Heart left ventricle (tissue), 16 donors: ENCODE results near the gene CEP164. TPM values are rescaled to one million over a fixed set of nuclear protein-coding genes. Genes with fewer than 3 reads are reported as not detected.

Experiments used
- ATAC-seq, 4 donors: fragments of 200-7000 bp; cut with Tn5 transposase; one replicate each; pipeline ENCODE4 v1.9.1; 2020 to 2022; ENCODE audit warnings: moderate library complexity in 4 of 4, mild to moderate bottlenecking in 3 of 4, moderate number of reproducible peaks in 1 of 4
- DNase-seq, 5 donors: peaks; one replicate each; pipeline ENCODE4 v3.0.0-alpha.2; 2020
- H3K27ac ChIP-seq, 12 donors: fragments of 200-600 bp; sonication (generic) in 4 of 12; one replicate each; pipeline versions ENCODE4 v1.5.0 to v1.8.0; 2016 to 2022; ENCODE audit warnings: mild to moderate bottlenecking in 2 of 12
- H3K27me3 ChIP-seq, 9 donors: fragments of 200-600 bp; sonication (generic) in 2 of 9; one replicate each; pipeline versions ENCODE4 v1.5.1 to v1.8.0; 2016 to 2022; ENCODE audit warnings: mild to moderate bottlenecking in 3 of 9
- H3K36me3 ChIP-seq, 9 donors: fragments of 200-600 bp; sonication (generic) in 2 of 9; one replicate each; pipeline versions ENCODE4 v1.5.0 to v1.8.0; 2018 to 2022; ENCODE audit warnings: mild to moderate bottlenecking in 2 of 9
- H3K4me1 ChIP-seq, 12 donors: fragments of 200-600 bp; sonication (generic) in 4 of 12; one replicate each; pipeline versions ENCODE4 v1.5.0 to v1.8.0; 2016 to 2022; ENCODE audit warnings: mild to moderate bottlenecking in 3 of 12
- H3K4me3 ChIP-seq, 12 donors: fragments of 200-600 bp; sonication (generic) in 4 of 12; one replicate each; pipeline versions ENCODE4 v1.5.0 to v1.8.0; 2017 to 2022; ENCODE audit warnings: mild to moderate bottlenecking in 9 of 12, moderate library complexity in 4 of 12
- H3K9me3 ChIP-seq, 12 donors: fragments of 200-600 bp; sonication (generic) in 4 of 12; one replicate each; pipeline versions ENCODE4 v1.5.0 to v1.8.0; 2016 to 2022; ENCODE audit warnings: mild to moderate bottlenecking in 1 of 12
- POLR2A ChIP-seq, 2 donors: fragments of 450-650 bp; IDR thresholded peaks; one replicate each; pipeline ENCODE4 v1.6.1; 2017; ENCODE audit warnings: antibody characterized with exemption in 2 of 2, mild to moderate bottlenecking in 2 of 2, moderate library complexity in 2 of 2
- WGBS, 4 donors: extraction: QIAGEN DNeasy Blood & Tissue Kit in 2 of 4; methylation state at CpG; one replicate each; pipeline versions ENCODE4 v1.1.5 to v1.1.7; 2013 to 2018; 5-methylcytosine and 5-hydroxymethylcytosine counted together
- intact Hi-C, 10 donors: fragments of 100-400 bp; cut with DNase I; formaldehyde crosslinking; loops; one replicate each; pipeline versions ENCODE4 v1.11.1 to v1.14.2; 2022
- polyA plus RNA-seq, 2 donors: library from polyadenylated mRNA; stranded (reverse); fragments of 200-250 nt; gene quantifications; one replicate each; pipeline ENCODE4 v1.2.3, GENCODE V29; 2013
- total RNA-seq, 9 donors: library from RNA; depleted of rRNA in 2 of 9; stranded (reverse); fragments of >200 nt in 2 of 9; fragmentation: NEBNext Ultra II Directional in 3 of 9; extraction: Animal tissue kit (Norgen Biotek cat#: 25700) in 3 of 9; gene quantifications; one replicate each; pipeline versions ENCODE4 v1.1.0 to v1.2.4, GENCODE V29; 2016 to 2023
- TF ChIP-seq, protein P1 (sequence below), 12 donors: fragments of 200-600 bp; sonication (generic) in 4 of 12; IDR thresholded peaks; one replicate each; pipeline versions ENCODE4 v1.5.0 to v1.8.0; 2018 to 2022; ENCODE audit warnings: antibody characterized with exemption in 12 of 12, mild to moderate bottlenecking in 5 of 12
- donor health status: ischemic (EF 13 %, LVEDD 7.1; RV severe dilation, severe dysfunction).
- donor health status: healthy with polysubstance abuse.
- donor health status: DM: no; HTN: yes; CAD: no.
- donor health status: DM: no; HTN: no; CAD: no.
- donor health status: ischemic (EF 25% LVEDD 6.9; RV normal size, moderate dysfunction).
- donor health status: ischemic (EF 25% LVEDD 5.7; RV mildly dilated, moderate dysfunction).
- donor health status: healthy.
- donor health status: DM: yes; HTN: yes; CAD: no.
- donor health status: ischemic (EF 35%, LVEDD 5.7; RV mildly dilated, moderate dysfunction).
- donor health status: nonischemic (EF 11% LVEDD 7.7; RV severe dilation, severe dysfunction).
- donor health status: DM: yes; HTN: yes; CAD: no.
- donor health status: PGD.
- donor health status: ischemic (EF 29% LVEDD 5.4; RV normal size, mild dysfunction).
- donor health status: nonischemic (EF 23%, LVEDD 6.1; RV moderate dilation, normal function).

The CEP164 gene
- total and polyA plus RNA-seq, 11 donors: 2.6 to 15.4 (median 6.6) TPM

GRCh38 chr11:117286588-117286987 is 41.1 kb upstream of the CEP164 start:
- peaks cover 0 to 100% (median 98%) of the 10 kb centered on the region in 9 donors for H3K36me3 ChIP-seq

DNA sequence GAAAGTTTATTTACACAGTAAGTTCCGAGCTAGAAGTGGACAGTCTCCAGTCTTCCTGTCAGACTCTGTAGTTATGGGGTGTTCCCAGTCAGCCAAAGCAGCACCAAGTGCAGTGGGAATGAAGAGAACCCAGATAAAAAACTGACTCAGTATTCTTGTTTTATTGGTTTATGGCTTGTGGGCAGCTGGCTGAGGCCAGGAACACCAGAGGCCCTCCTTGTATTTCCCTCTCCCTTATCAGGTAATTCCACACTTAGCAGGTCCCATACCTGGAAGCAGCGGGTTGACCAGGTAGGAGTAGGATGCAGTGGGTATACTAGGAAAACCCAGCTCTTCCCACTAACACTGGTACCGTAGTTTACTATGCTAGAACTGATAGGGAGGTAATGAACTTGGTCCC is 40.0 kb upstream of the CEP164 start:
- intact Hi-C loops: no loop called here
- Histone ChIP-seq H3K9me3 (no peaks in the 10 kb centered on the region), H3K4me1 (no peaks in the 10 kb centered on the region), H3K36me3 (peaks cover 0 to 100% (median 98%) of the 10 kb centered on the region in 9 donors), H3K4me3 (no peak overlapping the region), H3K27me3 (no peaks in the 10 kb centered on the region), H3K27ac (no peak overlapping the region)
- TF ChIP-seq, protein P1, sequence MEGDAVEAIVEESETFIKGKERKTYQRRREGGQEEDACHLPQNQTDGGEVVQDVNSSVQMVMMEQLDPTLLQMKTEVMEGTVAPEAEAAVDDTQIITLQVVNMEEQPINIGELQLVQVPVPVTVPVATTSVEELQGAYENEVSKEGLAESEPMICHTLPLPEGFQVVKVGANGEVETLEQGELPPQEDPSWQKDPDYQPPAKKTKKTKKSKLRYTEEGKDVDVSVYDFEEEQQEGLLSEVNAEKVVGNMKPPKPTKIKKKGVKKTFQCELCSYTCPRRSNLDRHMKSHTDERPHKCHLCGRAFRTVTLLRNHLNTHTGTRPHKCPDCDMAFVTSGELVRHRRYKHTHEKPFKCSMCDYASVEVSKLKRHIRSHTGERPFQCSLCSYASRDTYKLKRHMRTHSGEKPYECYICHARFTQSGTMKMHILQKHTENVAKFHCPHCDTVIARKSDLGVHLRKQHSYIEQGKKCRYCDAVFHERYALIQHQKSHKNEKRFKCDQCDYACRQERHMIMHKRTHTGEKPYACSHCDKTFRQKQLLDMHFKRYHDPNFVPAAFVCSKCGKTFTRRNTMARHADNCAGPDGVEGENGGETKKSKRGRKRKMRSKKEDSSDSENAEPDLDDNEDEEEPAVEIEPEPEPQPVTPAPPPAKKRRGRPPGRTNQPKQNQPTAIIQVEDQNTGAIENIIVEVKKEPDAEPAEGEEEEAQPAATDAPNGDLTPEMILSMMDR (IDR thresholded peaks at IDR 0.05): no peak
- no peak for TF ChIP-seq POLR2A (IDR thresholded peaks at IDR 0.05)
- DNase-seq (no peak), ATAC-seq (no peak)
- WGBS, 4 donors: 90 to 96% (median 95%) methylated on average over 3 of the region's 3 CpGs

More at GRCh38 chr11:117286588-117286987, 41.1 kb upstream of the CEP164 start:
- Histone ChIP-seq H3K27me3 (no peaks in the 10 kb centered on the region), H3K27ac (no peak overlapping the region), H3K4me3 (no peak overlapping the region), H3K4me1 (no peaks in the 10 kb centered on the region), H3K9me3 (no peaks in the 10 kb centered on the region)
- 71 to 82% (median 77%) methylated on average over 2 of the region's 2 CpGs for WGBS, 4 donors
- no peak for TF ChIP-seq POLR2A (IDR thresholded peaks at IDR 0.05)
- TF ChIP-seq, protein P1 (IDR thresholded peaks at IDR 0.05): no peak
- ATAC-seq (no peak), DNase-seq (no peak)
- intact Hi-C loops: no loop called here

DNA sequence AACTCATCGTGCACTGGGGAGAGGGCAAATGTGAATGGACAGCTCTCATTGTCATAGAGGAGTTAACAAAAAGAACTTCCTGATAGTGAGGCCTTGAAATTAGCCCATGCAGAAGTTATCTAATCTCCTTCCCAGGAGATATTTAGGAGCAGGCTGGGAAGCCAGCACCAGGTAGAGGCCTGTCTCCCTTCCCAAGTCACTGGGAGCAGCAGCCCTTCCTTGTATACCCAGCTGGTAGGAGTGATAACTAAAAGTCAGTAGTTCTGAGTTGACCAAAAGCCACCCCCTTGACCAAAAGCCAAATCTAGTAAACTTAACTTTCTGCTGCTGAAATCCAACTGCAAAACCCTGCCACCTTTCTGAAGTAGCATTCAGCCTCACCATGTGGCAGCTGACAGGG is 37.9 kb upstream of the CEP164 start:
- Histone ChIP-seq H3K36me3 (peaks cover 0 to 97% (median 93%) of the 10 kb centered on the region in 9 donors), H3K27ac (no peak overlapping the region), H3K27me3 (no peaks in the 10 kb centered on the region), H3K4me1 (no peaks in the 10 kb centered on the region), H3K9me3 (no peaks in the 10 kb centered on the region), H3K4me3 (no peak overlapping the region)
- intact Hi-C loops: no loop called here
- TF ChIP-seq, protein P1 (IDR thresholded peaks at IDR 0.05): no peak
- no peak for TF ChIP-seq POLR2A (IDR thresholded peaks at IDR 0.05)
- 60 to 83% (median 64%) methylated on average over 1 of the region's 1 CpG for WGBS, 4 donors
- no peak for DNase-seq
- ATAC-seq: no peak

- intact Hi-C loops: no loop called here
- Histone ChIP-seq H3K4me1 (no peaks in the 10 kb centered on the region), H3K4me3 (no peak within 1 kb of the TSS), H3K27me3 (no peaks in the 10 kb centered on the region), H3K9me3 (no peaks in the 10 kb centered on the region), H3K36me3 (peaks cover 0 to 96% (median 85%) of the 10 kb centered on the region in 9 donors), H3K27ac (no peak within 1 kb of the TSS)
- 92 to 94% (median 92%) methylated on average over 8 of the region's 8 CpGs for WGBS, 4 donors
- DNase-seq (no peak), ATAC-seq (peak in 1 of 4 donors; percentile 17)
- TF ChIP-seq, protein P1 (IDR thresholded peaks at IDR 0.05): no peak
- no peak for TF ChIP-seq POLR2A (IDR thresholded peaks at IDR 0.05)
Measured at GRCh38 chr11:117290809-117291396, 36.8 kb upstream of the CEP164 start, which contains the start of gene BACE1-AS. BACE1-AS (plus strand) TSS chr11:117291346.
